Activated CD4-positive, CD25-positive, alpha-beta regulatory T cell treated with anti-CD3 and anti-CD28 coated beads, Interleukin-2, amount 50 U/mL, for 72 hours (primary cell): ENCODE measurements around the gene SH3BP4.

Experiments used
- DNase-seq: peaks from one replicate; pipeline ENCODE4 v3.0.0; 2021

SH3BP4 gene

DNA sequence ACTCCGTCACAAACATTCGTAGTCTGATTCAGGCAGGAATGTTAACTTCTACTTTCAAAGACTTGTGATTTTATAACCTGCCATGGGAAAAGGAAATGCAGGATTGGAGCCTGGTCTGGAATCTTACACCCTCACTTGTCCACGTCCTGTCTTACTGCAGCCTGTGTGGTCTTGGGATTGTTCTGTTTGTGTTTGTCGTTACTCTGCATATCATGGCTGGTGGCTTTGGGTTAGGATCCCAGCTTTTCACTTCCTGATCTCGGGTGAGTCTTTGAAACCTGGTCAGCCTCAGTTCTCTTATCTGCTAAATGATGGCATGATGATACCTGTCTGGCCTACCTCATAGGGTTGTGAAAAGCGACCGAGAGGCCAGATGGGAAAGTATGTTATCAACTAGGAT is 34.6 kb downstream of the SH3BP4 start:
- no peak for DNase-seq

DNA sequence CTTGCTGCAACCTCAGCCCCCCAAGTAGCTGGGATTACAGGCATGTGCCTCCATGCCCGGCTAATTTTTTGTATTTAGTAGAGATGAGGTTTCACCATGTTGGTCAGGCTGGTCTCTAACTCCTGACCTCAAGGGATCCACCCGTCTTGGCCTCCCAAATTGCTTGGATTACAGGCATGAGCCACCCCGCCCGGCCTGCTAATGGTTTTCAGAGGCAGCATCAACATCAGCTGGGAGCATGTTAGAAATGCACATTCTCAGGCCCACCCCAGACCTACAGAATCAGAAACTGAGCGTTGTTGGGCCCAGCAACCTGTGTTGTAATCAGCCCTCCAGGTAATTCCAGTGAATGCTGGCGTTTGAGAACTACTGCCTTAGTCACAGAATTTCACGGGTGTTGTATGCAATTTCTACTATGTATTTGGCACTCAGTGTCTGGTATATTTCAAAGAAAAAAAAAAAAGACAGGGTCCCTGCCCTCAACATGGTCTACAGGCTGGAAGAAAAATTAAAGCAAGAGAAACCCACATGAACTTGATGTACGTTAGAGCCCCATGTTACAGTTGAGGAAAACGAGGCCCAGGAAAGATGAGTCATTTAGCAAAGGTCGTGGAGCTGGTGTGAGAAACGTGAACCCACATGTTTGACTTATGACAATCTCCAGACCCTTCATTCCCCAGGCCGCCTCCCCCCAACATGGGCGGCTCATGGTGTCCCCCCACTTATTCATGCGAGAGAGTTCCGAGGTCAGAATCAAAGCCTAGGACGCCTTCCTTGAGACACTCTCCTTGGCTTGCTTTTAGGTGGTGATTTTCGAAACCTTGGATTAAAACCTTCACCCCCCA is 35.3 kb downstream of the SH3BP4 start:
- DNase-seq: no peak

DNA sequence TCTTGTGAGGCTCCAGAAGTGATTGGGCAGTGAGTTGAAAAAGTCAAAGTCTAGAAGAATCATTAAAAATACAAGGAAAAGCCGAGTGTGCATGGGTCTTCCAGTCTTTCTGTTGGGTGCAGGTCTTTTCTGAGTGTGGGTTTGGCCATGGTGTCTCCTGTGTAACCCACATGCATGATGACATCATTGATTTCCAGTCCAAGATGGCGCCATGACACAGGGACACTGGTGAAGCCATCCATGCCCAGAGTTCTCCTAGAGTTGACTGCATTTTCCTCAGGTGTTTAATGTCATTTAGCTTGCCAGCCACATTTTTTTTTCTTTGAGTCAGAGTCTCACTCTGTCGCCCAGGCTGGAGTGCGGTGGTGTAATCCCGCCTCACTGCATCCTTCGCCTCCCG is 35.9 kb downstream of the SH3BP4 start:
- DNase-seq: no peak

DNA sequence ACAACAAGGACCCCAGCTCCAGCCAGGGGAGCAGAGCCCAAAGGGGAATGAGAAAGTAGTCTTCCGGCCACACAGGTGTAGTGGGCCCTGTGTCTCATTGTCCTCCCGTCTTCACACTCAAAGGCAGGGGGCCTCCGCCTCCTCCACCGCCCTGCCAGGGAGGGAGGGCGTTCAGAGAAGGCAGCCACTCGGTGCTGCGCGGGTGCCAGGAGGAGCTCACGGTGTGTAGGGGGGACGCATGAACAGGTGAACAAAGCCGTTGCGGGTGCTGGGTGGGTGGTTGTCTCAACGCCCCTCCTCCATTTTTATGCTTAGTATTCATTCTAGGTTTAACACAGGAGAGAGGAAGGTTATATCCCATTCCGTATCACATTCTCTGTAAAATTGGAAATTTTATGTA is 36.7 kb downstream of the SH3BP4 start:
- no peak for DNase-seq

DNA sequence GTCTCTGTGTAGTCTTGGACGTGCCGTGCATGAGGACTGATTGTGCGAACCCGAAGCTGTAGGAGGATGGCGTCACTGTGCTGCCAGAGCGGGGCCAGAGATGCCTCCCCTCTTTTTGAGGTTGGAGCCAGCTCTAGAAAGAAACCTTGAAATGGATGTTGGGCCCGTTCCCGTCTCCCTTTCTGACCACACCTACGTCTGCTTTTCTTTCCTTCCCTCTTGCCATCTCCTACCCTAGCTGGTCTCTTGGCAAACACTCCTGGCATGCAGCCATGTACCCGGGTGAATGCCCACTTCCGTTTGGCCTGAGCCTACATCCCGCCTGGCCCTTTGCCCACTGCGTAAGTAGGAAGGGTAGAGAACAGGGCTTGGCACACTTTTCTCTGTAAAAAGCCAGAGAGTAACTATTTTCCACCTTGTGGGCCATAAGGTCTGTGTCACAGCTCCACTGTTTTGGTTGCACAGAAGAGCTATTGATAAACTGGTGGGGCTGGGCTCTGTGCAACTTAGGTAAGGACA is 37.4 kb downstream of the SH3BP4 start:
- DNase-seq: no peak

DNA sequence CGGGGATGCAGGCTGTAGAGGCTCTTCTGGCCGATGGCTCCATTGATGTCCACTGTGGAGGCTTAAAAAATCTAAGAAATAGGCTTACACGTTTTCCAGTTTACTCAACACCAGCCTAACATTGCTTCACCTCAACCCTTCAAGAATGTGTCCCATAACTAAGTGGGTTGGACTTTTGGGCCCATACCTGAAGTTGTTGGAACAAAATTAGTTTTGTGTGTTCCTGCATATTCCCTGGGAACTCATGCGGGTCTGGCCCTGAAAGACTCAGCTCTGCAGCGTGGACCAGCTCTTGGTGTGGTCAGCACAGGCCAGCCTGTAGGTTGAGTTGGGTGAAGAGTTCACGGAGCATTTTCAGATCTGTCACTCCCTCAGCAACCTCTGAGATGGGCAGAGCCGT is 38.5 kb downstream of the SH3BP4 start:
- DNase-seq: no peak

DNA sequence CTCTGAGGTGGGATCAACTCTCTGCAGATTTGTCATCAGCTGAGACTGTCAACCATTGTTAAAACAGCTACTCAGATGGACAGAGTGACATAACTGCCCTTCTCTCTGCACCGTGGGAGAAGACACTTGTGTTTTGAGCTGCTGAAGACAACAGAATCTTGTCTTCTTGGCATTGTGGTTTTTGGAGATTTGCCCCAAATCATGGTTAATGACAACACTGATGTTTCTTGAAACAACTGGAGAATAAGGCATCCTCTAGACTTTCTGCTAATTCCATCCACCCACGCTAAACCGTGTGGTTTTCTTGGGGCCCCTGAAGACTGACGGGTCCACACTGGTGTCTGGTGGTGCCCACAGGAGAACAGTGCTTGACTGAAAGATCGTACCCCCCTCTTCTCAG is 39.5 kb downstream of the SH3BP4 start:
- no peak for DNase-seq

DNA sequence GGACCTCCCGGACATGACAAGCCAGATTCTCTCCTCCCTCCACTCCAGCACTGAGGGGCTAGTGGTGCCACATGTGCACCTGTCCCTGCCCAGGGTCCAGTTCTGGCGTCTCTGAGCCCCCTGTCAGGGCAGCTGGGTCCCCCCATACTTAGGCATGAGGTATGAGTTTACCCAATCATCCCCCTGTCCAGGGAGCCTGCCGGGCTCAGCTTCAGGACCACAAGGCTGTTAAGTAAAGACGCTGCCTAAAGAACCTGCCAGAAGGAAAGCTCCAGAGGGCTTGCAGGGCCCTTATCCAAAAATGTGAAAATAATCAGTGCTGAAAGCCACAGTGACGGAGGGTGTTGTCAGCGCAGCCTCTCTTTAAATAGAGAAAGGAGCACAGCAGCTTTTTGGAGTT is 40.0 kb downstream of the SH3BP4 start:
- DNase-seq: no peak

DNA sequence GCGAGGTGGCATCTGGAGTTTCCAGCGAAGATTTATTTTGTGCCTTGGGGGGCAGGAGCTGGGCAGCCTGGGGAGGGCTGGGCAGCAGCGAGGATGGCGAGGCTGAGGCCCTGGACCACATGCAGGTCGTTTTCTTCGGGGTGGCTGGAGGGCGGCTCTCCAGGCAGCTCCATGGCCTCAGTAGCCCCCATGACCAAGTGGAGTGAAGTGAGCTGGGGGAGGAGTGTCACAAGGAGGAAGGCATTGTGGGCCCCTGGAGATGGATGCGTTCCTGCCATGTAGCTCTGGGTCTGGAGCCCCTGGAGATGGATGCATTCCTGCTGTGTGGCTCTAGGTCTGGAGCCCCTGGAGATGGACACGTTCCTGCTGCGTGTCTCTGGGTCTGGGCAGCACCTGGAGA is 40.4 kb downstream of the SH3BP4 start:
- DNase-seq: no peak

DNA sequence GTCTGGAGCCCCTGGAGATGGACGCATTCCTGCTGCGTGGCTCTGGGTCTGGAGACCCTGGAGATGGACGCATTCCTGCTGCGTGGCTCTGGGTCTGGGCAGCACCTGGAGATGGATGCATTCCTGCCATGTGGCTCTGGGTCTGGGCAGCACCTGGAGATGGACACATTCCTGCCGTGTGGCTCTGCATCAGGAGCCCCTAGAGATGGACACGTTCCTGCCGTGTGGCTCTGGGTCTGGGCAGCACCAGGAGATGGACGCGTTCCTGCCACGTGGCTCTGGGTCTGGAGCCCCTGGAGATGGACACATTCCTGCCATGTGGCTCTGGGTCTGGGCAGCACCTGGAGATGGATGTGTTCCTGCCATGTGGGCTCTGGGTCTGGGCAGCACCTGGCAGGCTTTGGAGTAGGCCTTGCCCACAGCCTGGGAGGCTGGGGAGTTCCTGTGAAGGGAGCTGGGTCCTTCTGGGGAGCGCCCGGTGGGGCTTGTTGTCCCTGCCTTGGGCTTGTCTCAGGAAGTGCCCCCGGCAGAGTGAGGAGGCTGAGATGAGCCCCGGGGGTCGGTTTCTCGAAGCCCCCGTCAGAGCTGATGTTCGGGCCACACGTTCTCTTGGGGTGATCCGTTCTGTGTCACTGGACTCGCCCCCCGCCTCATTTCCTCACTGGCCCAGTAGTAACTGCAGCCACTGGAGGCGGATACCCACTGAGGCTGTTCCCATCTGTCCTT is 41.0 kb downstream of the SH3BP4 start:
- DNase-seq: no peak

DNA sequence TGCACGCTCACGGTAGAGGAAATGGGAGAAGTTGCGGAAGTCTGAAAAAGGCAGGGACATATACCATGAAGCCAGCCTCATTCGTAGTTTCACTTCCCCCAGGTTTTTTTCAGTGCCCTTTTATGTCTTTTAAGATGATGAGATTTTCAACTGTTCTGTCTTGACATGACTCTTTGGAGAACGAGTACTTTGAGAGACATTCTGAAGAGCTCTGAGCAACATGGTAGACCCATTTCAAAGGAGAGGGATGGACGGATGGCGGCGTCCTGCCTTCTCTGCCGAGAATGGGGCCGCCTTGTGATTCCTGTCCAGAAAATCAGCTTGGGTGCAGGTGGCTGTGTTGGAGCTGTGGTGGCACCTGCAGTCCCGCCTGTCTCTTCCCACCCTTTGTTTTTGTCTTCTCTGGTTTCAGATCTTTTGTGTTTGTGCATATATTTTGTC is 41.7 kb downstream of the SH3BP4 start:
- no peak for DNase-seq

DNA sequence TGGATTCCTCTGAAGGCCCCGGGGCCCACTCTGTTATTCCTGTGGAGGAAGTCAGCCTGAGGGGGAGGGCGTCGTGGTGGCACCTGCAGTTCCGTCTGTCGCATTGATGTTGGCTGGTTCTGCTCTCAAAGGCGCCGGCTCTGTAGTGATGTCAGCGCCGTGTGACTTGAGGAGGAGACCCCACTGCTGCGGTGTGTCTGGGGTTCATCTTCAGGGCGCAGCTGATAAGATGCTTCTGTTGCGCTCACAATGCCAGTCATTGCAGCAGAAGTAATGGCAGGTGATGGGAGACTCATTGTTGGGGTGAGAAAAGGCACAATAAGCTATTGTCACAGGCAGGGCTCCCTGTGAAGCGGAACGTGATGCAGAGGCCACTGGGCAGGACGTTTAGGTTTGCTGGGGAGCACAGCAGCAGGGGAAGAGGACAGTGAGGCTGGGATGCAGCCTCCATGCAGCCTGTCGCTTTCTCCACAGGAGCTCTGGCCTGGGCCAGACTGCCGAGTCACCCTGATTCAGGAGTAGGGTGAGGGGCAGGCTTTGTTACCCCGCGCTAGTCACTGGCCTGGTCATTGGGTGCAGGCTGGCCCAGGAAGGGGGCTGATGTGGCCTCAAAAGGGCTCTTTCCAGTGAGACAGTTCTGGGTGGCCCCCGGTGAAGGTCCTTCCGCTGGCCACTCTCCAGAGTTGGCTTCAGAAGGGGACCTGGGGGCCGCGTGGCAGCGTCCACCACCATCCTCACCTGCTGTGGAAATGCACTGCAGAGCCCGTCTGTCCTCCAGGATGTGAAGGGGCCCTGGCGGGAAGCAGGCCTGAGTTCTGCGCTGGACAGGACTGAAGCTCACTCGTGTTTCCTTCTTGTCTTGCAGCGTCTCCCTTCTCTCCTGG is 42.9 kb downstream of the SH3BP4 start:
- DNase-seq: no peak

DNA sequence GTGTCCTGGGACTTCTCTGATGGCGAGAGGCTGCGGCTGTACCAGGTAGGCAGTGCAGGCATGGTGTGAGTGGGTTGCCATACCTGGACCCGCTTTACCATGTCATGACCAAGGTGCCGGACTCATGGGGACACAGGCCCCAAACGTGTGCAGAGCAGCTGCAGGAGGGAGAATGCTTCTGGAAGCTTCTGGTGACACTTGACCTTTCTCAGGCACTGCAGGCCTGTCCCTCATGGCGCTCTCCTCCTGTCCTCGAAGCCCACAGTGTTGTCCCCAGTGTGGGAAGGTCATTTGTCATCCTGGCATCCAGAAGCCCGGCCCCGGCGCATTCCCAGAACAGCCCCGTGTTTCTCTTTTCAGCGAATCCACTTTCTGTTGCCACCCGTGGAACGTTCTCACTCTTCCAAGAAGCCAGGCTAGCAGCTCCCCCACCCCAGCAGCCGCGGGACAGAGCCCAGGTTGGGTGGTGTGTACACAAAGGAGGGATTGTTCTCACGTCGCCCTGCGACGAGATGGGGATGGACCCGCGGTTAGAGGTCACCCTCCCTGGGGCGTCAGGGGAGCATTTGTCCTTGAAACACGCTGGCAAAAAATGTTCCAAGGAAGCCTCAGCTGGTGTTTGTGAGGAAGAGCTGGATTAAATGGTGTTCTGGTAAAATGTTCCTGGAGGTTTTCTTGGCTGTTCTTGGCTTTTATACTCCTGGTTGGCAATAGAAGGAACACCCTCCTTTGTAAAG is 43.7 kb downstream of the SH3BP4 start:
- no peak for DNase-seq

DNA sequence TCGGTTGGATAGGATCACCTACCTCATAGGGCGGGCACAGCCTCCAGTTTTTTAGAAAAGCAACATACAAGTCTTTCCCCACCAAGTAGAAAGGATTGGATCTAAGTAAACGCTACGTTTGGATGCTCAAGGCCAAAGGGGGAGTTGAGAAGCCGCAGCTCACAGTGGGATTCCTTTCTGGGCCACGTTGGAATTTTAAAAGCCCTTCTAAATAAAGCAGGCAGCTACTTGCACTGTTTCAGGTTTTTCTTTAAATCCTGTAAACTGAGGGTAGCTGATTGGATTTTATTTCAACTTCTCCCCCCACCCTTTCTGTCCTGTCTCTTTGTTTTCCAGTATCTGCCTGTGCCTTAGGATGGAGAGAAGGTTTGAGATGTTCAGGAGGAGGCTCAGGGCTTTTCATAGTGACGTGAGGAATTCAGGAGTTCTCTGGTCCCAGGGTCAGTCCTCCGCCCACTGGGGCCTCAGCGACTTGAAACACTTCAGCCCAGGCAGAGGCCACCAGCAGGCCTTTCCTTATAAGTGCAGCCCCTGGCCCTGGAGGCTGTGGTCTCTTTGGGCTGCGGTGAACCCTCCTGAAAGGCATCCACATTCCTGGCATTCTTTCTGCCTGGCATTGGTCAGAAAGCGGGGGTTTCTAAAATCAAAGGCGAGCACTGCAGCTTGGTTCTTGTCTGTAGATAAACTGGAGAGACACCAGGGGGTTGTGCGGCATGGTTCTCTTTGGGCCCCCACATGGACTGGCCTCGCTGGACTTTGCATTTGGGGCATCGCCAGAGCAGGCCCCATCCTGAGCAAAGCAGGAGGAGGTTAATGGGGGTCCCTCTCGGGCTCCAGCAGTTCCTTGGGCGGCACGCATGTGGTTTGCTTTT is 44.5 kb downstream of the SH3BP4 start:
- DNase-seq: no peak

DNA sequence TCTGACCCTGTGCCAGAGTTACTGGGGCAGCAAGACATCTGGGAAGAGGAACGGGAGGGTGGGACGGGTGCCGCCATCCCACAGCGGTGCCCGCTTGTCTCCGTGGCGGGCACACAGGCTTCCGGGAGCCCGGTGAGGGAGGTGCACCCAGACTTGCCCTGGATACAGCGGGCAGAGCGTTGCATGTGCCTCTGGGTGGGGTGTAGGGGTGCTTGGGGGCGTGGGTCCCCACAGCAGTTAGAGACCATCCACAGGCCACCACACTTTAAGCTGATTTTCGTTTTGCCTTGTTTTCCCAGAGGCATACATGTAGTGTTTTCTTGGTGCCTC is 45.1 kb downstream of the SH3BP4 start:
- no peak for DNase-seq

DNA sequence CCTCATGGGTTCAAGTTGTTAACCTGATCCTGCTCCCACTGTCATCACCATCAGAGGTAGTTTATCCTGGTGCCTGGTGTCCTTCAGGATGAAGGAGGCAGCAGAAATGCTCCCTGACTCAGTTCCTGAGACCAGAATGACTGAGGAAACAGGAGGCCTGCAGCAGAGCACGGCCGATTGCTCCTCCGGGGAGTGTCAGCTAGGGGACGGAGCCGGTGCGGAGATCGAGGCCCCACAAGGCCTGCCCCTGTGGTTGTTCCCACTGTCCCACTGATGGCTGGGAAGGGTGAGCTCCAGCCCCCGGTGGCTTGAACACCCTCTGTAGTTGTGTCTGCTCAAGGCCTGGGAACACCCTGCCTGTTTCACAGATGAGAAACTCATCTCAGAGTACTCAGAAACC is 45.6 kb downstream of the SH3BP4 start:
- DNase-seq: no peak

DNA sequence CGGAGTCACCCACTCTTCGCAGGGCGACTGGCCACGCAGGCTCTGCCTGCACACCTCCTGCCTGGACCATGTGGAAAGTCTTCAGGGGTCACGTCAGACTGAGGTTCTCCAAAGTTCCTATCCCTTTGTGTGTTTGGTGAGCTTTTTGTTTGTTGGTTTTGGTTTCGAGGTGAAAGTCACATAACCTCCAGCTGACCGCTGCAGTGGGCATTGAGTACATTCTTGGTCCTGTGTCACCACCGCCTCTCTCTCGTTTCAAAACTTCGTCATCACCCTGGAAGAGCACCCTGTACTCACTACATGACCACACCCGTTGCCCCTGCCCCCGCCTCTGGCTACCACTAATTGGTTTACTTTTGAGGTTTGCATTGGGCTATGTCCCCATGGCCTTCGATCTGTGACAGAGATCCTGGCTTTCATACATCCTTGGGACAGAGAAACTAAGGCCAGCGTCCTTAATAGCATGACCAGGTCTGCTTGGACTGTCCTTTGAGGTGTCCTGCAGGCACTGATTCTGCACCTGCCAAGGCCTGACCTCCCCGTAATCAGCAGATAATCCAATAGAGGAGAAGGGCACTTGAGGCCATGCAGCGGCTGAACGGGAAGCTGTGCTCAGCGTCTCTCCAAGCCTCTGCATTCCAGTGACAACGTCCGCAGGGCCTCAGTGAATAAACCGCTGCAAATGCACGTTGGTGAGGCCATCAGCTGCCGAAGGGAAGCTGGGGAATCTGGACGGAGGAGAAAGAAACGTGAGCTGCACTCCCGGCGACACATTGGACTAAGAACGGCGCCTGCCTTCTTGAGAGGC is 46.8 kb downstream of the SH3BP4 start:
- no peak for DNase-seq

DNA sequence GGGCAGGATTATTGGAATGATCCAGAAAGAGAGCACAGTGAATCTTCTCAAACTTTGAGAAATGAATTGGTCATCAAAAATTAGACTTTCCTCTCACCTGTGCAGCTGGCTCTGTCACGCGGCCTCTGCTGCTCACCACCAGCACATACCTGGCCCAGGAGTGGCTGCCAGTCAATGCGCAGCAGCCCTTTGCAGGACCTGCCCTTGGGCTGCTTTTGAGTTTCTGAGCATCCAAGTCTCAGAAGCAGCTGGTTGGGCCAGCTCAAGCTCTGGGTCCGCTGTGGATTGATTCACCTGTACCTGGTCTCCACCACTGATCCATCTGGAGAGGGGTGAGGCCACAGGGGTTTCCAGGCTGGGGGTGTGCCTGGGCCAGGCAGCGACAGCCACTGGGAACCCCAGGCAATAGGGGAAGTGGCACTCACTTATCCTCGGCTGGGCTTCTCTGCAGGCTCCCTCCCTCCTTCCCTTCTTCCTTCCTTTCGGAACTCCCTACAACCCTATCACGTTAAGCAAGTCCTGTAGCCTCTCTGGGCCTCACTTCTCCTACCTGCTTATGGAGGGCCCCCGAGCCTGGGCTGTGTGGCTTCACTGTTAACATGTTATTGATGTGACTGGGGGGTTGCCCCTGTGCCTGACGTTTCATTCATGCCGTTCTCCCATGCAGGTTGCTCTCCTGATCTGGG is 48.1 kb downstream of the SH3BP4 start:
- no peak for DNase-seq

DNA sequence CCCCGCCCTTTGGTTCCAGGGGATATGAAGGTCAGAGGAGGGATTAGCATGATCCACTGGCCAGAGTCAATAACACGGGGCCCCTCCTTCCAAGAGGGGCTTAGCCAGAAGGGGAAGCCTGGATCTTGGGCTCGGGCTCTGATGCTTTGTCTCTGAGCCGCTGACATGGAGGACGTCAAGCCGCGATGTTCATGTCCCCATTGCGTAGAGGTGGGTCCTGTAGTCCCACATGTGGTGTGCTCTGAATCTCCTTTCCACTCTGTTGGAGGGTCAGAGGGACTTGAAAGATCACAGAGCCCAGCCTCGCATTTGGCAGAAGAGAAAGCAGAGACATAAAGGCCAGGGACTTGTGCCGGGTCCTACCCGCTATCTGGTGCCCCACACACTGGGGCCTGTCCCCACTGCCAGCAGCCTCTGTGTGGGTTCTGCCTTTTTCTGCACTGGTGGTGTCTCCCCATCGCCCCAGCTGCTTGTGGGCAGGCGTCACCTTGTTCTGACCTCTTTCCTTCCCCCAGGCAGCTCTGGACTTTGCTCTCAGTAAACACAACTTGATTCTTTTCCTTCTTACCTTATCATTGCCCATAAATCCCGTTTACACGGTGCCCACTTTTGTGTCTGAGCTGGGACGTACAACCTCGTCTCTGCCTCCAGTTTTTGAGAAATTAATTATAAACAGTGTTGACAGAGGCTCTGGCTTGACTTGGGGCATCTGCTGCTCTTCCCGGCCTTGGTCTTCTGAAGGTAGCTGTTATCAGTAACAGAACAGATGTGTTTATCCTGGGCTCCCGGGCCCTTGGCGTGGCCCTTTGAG is 48.8 kb downstream of the SH3BP4 start:
- no peak for DNase-seq
